Stimulated activated naive B cell treated with anti-CD40 and anti-IgM and Interleukin-4, amounts not matched to agents 10 μg/mL and 1 μg/mL and 100 μg/mL, for 72 hours (primary cell): ENCODE data around the gene SPEG.

Experiments used
- ATAC-seq, 2 donors: fragments of 150-1000 bp; cut with Tn5 transposase; replicated peaks; 2 replicates each; pipeline ENCODE4 v1.10.0; 2021; ENCODE audit warnings: moderate library complexity in 1 of 2
- DNase-seq: peaks from one replicate; pipeline ENCODE4 v3.0.0; 2021
- H3K27ac Mint-ChIP-seq: one replicate; pipeline ENCODE4 v1.8.0; 2022; ENCODE audit warnings: mild to moderate bottlenecking, mixed read lengths
- H3K27me3 Mint-ChIP-seq, 2 donors: one replicate each; pipeline ENCODE4 v1.8.0; 2022; ENCODE audit warnings: mixed read lengths in 2 of 2
- H3K36me3 Mint-ChIP-seq, 2 donors: one replicate each; pipeline ENCODE4 v1.8.0; 2022; ENCODE audit warnings: mixed read lengths in 2 of 2, mild to moderate bottlenecking in 1 of 2
- H3K4me1 Mint-ChIP-seq, 2 donors: one replicate each; pipeline ENCODE4 v1.8.0; 2022; ENCODE audit warnings: mixed read lengths in 2 of 2, mild to moderate bottlenecking in 1 of 2
- H3K4me3 Mint-ChIP-seq, 2 donors: one replicate each; pipeline ENCODE4 v1.8.0; 2022; ENCODE audit warnings: mild to moderate bottlenecking in 2 of 2, mixed read lengths in 2 of 2, moderate library complexity in 1 of 2
- H3K9me3 Mint-ChIP-seq, 2 donors: one replicate each; pipeline ENCODE4 v1.8.0; 2022; ENCODE audit warnings: mixed read lengths in 2 of 2, mild to moderate bottlenecking in 1 of 2

SPEG gene

GRCh38 chr2:219533930-219534661 lies 99.5 kb downstream of the SPEG start:
- no peak for DNase-seq
- H3K36me3 Mint-ChIP-seq, result peaks cover 10 to 13% of the 10 kb centered on the region in 2 donors
- no peak for ATAC-seq
- H3K27me3 Mint-ChIP-seq, result peaks cover 66 to 83% of the 10 kb centered on the region in 2 donors
- H3K4me1 Mint-ChIP-seq, result peaks cover 3 to 8% of the 10 kb centered on the region in 2 donors
- no peak overlapping the region for H3K4me3 Mint-ChIP-seq
- no peaks in the 10 kb centered on the region for H3K9me3 Mint-ChIP-seq
- no peak overlapping the region for H3K27ac Mint-ChIP-seq

GRCh38 chr2:219536425-219536824 lies 101.8 kb downstream of the SPEG start:
- H3K4me1 Mint-ChIP-seq, result peaks cover 1 to 3% of the 10 kb centered on the region in 2 donors
- H3K27me3 Mint-ChIP-seq, result peaks cover 60 to 83% of the 10 kb centered on the region in 2 donors
- peaks cover 23 to 34% of the 10 kb centered on the region in 2 donors for H3K36me3 Mint-ChIP-seq
- H3K4me3 Mint-ChIP-seq, result no peak overlapping the region
- H3K9me3 Mint-ChIP-seq, result no peaks in the 10 kb centered on the region
- ATAC-seq (no peak), DNase-seq (no peak)
- H3K27ac Mint-ChIP-seq, result no peak overlapping the region

- ATAC-seq, result no peak
- Mint-ChIP-seq H3K4me3 (no peak overlapping the region), H3K36me3 (peaks cover 24 to 36% of the 10 kb centered on the region in 2 donors), H3K4me1 (peaks cover 2 to 8% of the 10 kb centered on the region in 2 donors), H3K27ac (no peak overlapping the region), H3K9me3 (no peaks in the 10 kb centered on the region), H3K27me3 (peaks cover 57 to 83% of the 10 kb centered on the region in 2 donors)
- no peak for DNase-seq
Observed at GRCh38 chr2:219536967-219537366, 102.3 kb downstream of the SPEG start.

GRCh38 chr2:219537657-219538488 lies 103.2 kb downstream of the SPEG start:
- Mint-ChIP-seq H3K4me3 (no peak overlapping the region), H3K9me3 (no peaks in the 10 kb centered on the region), H3K27ac (no peak overlapping the region), H3K27me3 (peaks cover 51 to 86% of the 10 kb centered on the region in 2 donors), H3K36me3 (peaks cover 24 to 36% of the 10 kb centered on the region in 2 donors), H3K4me1 (peaks cover 7 to 17% of the 10 kb centered on the region in 2 donors)
- DNase-seq, result no peak
- ATAC-seq, result no peak

- H3K27me3 Mint-ChIP-seq, result peaks cover 47 to 80% of the 10 kb centered on the region in 2 donors
Observed at GRCh38 chr2:219538504-219538951, 103.9 kb downstream of the SPEG start.

GRCh38 chr2:219538956-219539788 lies 104.5 kb downstream of the SPEG start:
- peaks cover 7 to 20% of the 10 kb centered on the region in 2 donors for H3K4me1 Mint-ChIP-seq
- no peaks in the 10 kb centered on the region for H3K9me3 Mint-ChIP-seq
- ATAC-seq (no peak), DNase-seq (no peak)
- peaks cover 24 to 36% of the 10 kb centered on the region in 2 donors for H3K36me3 Mint-ChIP-seq
- H3K27ac Mint-ChIP-seq, result no peak overlapping the region
- peaks cover 46 to 80% of the 10 kb centered on the region in 2 donors for H3K27me3 Mint-ChIP-seq
- H3K4me3 Mint-ChIP-seq, result no peak overlapping the region

More at GRCh38 chr2:219538504-219538951, 103.9 kb downstream of the SPEG start:
- peaks cover 7 to 19% of the 10 kb centered on the region in 2 donors for H3K4me1 Mint-ChIP-seq
- no peak overlapping the region for H3K4me3 Mint-ChIP-seq
- H3K27ac Mint-ChIP-seq, result no peak overlapping the region
- no peak for DNase-seq
- no peaks in the 10 kb centered on the region for H3K9me3 Mint-ChIP-seq
- no peak for ATAC-seq
- H3K36me3 Mint-ChIP-seq, result peaks cover 24 to 36% of the 10 kb centered on the region in 2 donors

GRCh38 chr2:219539926-219540678 lies 105.5 kb downstream of the SPEG start:
- H3K9me3 Mint-ChIP-seq, result no peaks in the 10 kb centered on the region
- H3K36me3 Mint-ChIP-seq, result peaks cover 24 to 36% of the 10 kb centered on the region in 2 donors
- H3K4me1 Mint-ChIP-seq, result peaks cover 14 to 29% of the 10 kb centered on the region in 2 donors
- DNase-seq (no peak), ATAC-seq (no peak)
- H3K4me3 Mint-ChIP-seq, result no peak overlapping the region
- no peak overlapping the region for H3K27ac Mint-ChIP-seq
- peaks cover 54 to 88% of the 10 kb centered on the region in 2 donors for H3K27me3 Mint-ChIP-seq

- ATAC-seq (no peak), DNase-seq (no peak)
- Mint-ChIP-seq H3K36me3 (peaks cover 24 to 36% of the 10 kb centered on the region in 2 donors), H3K9me3 (no peaks in the 10 kb centered on the region), H3K27ac (peak overlapping the region; percentile 3), H3K27me3 (peaks cover 49 to 88% of the 10 kb centered on the region in 2 donors), H3K4me3 (no peak overlapping the region), H3K4me1 (peaks cover 14 to 29% of the 10 kb centered on the region in 2 donors)
Observed at GRCh38 chr2:219540784-219541504, 106.3 kb downstream of the SPEG start.

- peak; percentile 65 to 72 for ATAC-seq
- H3K9me3 Mint-ChIP-seq, result no peaks in the 10 kb centered on the region
- H3K4me1 Mint-ChIP-seq, result peaks cover 14 to 29% of the 10 kb centered on the region in 2 donors
- peaks cover 24 to 36% of the 10 kb centered on the region in 2 donors for H3K36me3 Mint-ChIP-seq
- DNase-seq, result peak; percentile 82
- peaks cover 50 to 88% of the 10 kb centered on the region in 2 donors for H3K27me3 Mint-ChIP-seq
- H3K27ac Mint-ChIP-seq, result no peak overlapping the region
- H3K4me3 Mint-ChIP-seq, result peak overlapping the region; percentile 29 to 64
Observed at GRCh38 chr2:219541611-219542180, 107.1 kb downstream of the SPEG start.

GRCh38 chr2:219542931-219543595 lies 108.4 kb downstream of the SPEG start:
- H3K36me3 Mint-ChIP-seq, result peaks cover 21 to 34% of the 10 kb centered on the region in 2 donors
- H3K27ac Mint-ChIP-seq, result no peak overlapping the region
- DNase-seq (peak; percentile 12), ATAC-seq (peak; percentile 58 to 59)
- H3K4me1 Mint-ChIP-seq, result peaks cover 14 to 29% of the 10 kb centered on the region in 2 donors
- peaks cover 55 to 86% of the 10 kb centered on the region in 2 donors for H3K27me3 Mint-ChIP-seq
- no peaks in the 10 kb centered on the region for H3K9me3 Mint-ChIP-seq
- H3K4me3 Mint-ChIP-seq, result peak overlapping the region; percentile 83 to 84

- ATAC-seq (peak; percentile 79 to 81), DNase-seq (peak; percentile 92)
- Mint-ChIP-seq H3K4me1 (peaks cover 14 to 29% of the 10 kb centered on the region in 2 donors), H3K27ac (peak within 1 kb of the TSS; percentile 90), H3K36me3 (peaks cover 17 to 29% of the 10 kb centered on the region in 2 donors), H3K27me3 (peaks cover 58 to 87% of the 10 kb centered on the region in 2 donors), H3K4me3 (peak within 1 kb of the TSS; percentile 83 to 84), H3K9me3 (no peaks in the 10 kb centered on the region)
Observed at GRCh38 chr2:219543596-219544358, 109.1 kb downstream of the SPEG start, which contains the start of the genes CHPF and TMEM198. CHPF (minus strand) TSS chr2:219543809; CDS start chr2:219543538, 271 bp downstream. TMEM198 (plus strand) TSS chr2:219544028; CDS start chr2:219544728, 700 bp downstream.
